NOMO-1 treated with dmso at 0.1 percent for 144 hours (cell line): Measurements from ENCODE around the gene ASB2.

ENCODE experiments used
- DNase-seq: peaks from one replicate; lab custom pipeline; 2025; ENCODE audit not compliant: unreplicated experiment; lab: John Stamatoyannopoulos, UW

The ASB2 gene

GRCh38 chr14:93976477-93977057 lies at the start of gene ASB2:
Gene ASB2 (minus strand): TSS chr14:93976570. CDS start chr14:93964539, 12,031 bp downstream.
- no peak for DNase-seq

GRCh38 chr14:94025720-94026119 lies 49.4 kb upstream of the ASB2 start:
- DNase-seq, result no peak

GRCh38 chr14:94024549-94024948 lies 48.2 kb upstream of the ASB2 start:
- no peak for DNase-seq

GRCh38 chr14:94022532-94023411 lies 46.4 kb upstream of the ASB2 start:
- DNase-seq, result no peak

- DNase-seq, result no peak
Measured at GRCh38 chr14:94021416-94022157, 45.2 kb upstream of the ASB2 start.

- DNase-seq, result no peak
Measured at GRCh38 chr14:94021001-94021400, 44.6 kb upstream of the ASB2 start.

- DNase-seq, result no peak
Measured at GRCh38 chr14:94020267-94020666, 43.9 kb upstream of the ASB2 start.

GRCh38 chr14:94019329-94019728 lies 43.0 kb upstream of the ASB2 start:
- DNase-seq, result no peak

- no peak for DNase-seq
Measured at GRCh38 chr14:94018308-94018707, 41.9 kb upstream of the ASB2 start.

GRCh38 chr14:94016446-94016976 lies 40.1 kb upstream of the ASB2 start:
- no peak for DNase-seq

- DNase-seq, result no peak
Measured at GRCh38 chr14:94015223-94015622, 38.9 kb upstream of the ASB2 start.

- no peak for DNase-seq
Measured at GRCh38 chr14:94014382-94014781, 38.0 kb upstream of the ASB2 start.

- DNase-seq, result no peak
Measured at GRCh38 chr14:94011795-94012194, 35.4 kb upstream of the ASB2 start.

GRCh38 chr14:94010625-94011024 lies 34.3 kb upstream of the ASB2 start:
- no peak for DNase-seq

GRCh38 chr14:94009767-94010166 lies 33.4 kb upstream of the ASB2 start:
- no peak for DNase-seq

- no peak for DNase-seq
Measured at GRCh38 chr14:94008234-94008633, 31.9 kb upstream of the ASB2 start.

GRCh38 chr14:94005324-94006073 lies 29.1 kb upstream of the ASB2 start:
- no peak for DNase-seq

GRCh38 chr14:94004015-94004414 lies 27.6 kb upstream of the ASB2 start:
- no peak for DNase-seq

GRCh38 chr14:94003397-94003796 lies 27.0 kb upstream of the ASB2 start:
- DNase-seq, result no peak

GRCh38 chr14:94001501-94002396 lies 25.4 kb upstream of the ASB2 start:
- peak; percentile 19 for DNase-seq
